Uterus (tissue), 2 donors: ENCODE measurements around the gene LBR.

Source experiments
- CTCF ChIP-seq, 4 experiments: fragments of 200-600 bp in 2 of 4; fragments of 450-650 bp in 2 of 4; sonication (generic) in 2 of 4; IDR thresholded peaks; one replicate each; pipeline ENCODE4 v1.5.1; 2016 to 2019; ENCODE audit warnings: antibody characterized with exemption in 4 of 4, mild to moderate bottlenecking in 2 of 4, moderate library complexity in 1 of 4
- POLR2A ChIP-seq, 2 donors: fragments of 450-650 bp; IDR thresholded peaks; one replicate each; pipeline ENCODE4 v1.6.1; 2016; ENCODE audit warnings: antibody characterized with exemption in 2 of 2, mild to moderate bottlenecking in 1 of 2, moderate library complexity in 1 of 2

DNA sequence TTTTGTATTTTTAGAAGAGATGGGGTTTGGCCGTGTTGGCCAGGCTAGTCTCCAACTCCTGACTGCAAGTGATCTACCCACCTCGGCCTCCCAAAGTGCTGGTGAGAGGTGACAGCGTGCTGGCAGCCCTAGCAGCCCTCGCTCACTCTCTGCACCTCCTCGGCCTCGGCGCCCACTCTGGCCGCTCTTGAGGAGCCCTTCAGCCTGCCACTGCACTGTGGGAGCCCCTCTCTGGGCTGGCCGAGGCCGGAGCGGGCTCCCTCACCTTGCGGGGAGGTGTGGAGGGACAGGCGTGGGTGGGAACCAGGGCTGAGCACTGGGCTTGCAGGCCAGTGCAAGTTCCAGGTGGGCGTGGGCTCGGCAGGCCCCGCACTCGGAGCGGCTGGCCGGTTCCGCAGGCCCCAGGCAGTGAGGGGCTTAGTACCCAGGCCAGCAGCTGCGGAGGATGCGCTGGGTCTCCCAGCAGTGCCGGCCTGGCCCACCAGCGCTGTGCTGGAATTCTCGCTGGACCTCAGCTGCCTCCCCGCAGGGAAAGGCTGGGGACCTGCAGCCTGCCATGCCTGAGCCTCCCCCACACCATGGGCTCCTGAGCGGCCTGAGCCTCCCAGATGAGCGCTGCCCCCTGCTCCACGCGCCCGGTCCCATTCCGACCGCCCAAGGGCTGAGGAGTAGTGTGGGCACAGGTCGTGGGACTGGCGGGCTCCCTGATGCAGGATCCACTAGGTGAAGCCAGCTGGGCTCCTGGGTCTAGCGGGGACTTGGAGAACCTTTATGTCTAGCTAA, 3.4 kb upstream of the LBR start:
- TF ChIP-seq CTCF (IDR thresholded peaks at IDR 0.05) (no peak), POLR2A (IDR thresholded peaks at IDR 0.05) (no peak)
